PFSK-1 (cell line): ENCODE results near the gene NDST1.

Source experiments
- REST ChIP-seq, 2 experiments: IDR thresholded peaks; 2 replicates each; pipeline versions ENCODE4 v1.6.1 to v1.8.0; 2011 to 2012; ENCODE audit warnings: low read depth in 2 of 2, low read length in 2 of 2, control low read depth in 1 of 2, inconsistent platforms in 1 of 2, mild to moderate bottlenecking in 1 of 2, moderate library complexity in 1 of 2; ENCODE audit not compliant: insufficient read depth in 1 of 2
- SIN3A ChIP-seq: IDR thresholded peaks from 2 replicates; pipeline ENCODE4 v1.6.1; 2012; ENCODE audit warnings: mild to moderate bottlenecking, low read length, moderate library complexity, borderline replicate concordance; ENCODE audit not compliant: insufficient read depth
- TAF1 ChIP-seq: IDR thresholded peaks from 2 replicates; pipeline ENCODE4 v1.6.1; 2012; ENCODE audit warnings: low read length, control low read depth, borderline replicate concordance; ENCODE audit not compliant: insufficient read depth

- TF ChIP-seq SIN3A (no peak), REST (IDR thresholded peaks at IDR 0.05; ENCODE audit: insufficient read depth in 1 of 2, low read depth in 2 of 2, low read length in 2 of 2) (no peak), TAF1 (no peak)
Measured at GRCh38 chr5:150584556-150585335, 76.8 kb downstream of the NDST1 start.
